HepG2 (cell line): ENCODE results near the gene PSMB2. TPM values are rescaled to one million over a fixed set of nuclear protein-coding genes. Genes with fewer than 3 reads are reported as not detected.

ENCODE experiments used
- ATF3 ChIP-seq: sonication (generic); formaldehyde crosslinking; IDR thresholded peaks from 2 replicates; pipeline ENCODE4 v1.4.0; 2020; ENCODE audit warnings: missing genetic modification reagents
- CENPX ChIP-seq: sonication (generic); formaldehyde crosslinking; IDR thresholded peaks from 2 replicates; pipeline ENCODE4 v1.9.0; 2021; ENCODE audit warnings: mild to moderate bottlenecking, missing genetic modification reagents, moderate library complexity
- CHD4 ChIP-seq: fragments of 200-600 bp; sonication (generic); IDR thresholded peaks from 2 replicates; pipeline ENCODE4 v1.7.0; 2017; ENCODE audit warnings: mild to moderate bottlenecking, low read length, borderline replicate concordance
- CREB1 ChIP-seq, 2 experiments: fragments of 450-650 bp in 1 of 2; IDR thresholded peaks; 2 replicates each; pipeline ENCODE4 v1.6.1; 2016 to 2017; ENCODE audit warnings: control low read depth in 1 of 2, mild to moderate bottlenecking in 1 of 2, missing compliant biosample characterization in 1 of 2, missing genetic modification characterization in 1 of 2
- EED ChIP-seq: sonication (generic); formaldehyde crosslinking; IDR thresholded peaks from 2 replicates; pipeline ENCODE4 v1.5.0; 2020; ENCODE audit warnings: mild to moderate bottlenecking, missing genetic modification reagents
- EHMT2 ChIP-seq: fragments of 200-600 bp; sonication (generic); IDR thresholded peaks from 2 replicates; pipeline ENCODE4 v1.7.0; 2017; ENCODE audit warnings: antibody characterized with exemption, low read depth, low read length, borderline replicate concordance
- ESRRA ChIP-seq: sonication (generic); formaldehyde crosslinking; IDR thresholded peaks from 2 replicates; pipeline ENCODE4 v1.5.1; 2020; ENCODE audit warnings: mild to moderate bottlenecking, low read depth, missing genetic modification reagents
- GATAD1 ChIP-seq: IDR thresholded peaks from 2 replicates; pipeline ENCODE4 v1.6.1; 2016; ENCODE audit warnings: missing genetic modification reagents, missing compliant biosample characterization
- GLI4 ChIP-seq: sonication (generic); formaldehyde crosslinking; IDR thresholded peaks from 2 replicates; pipeline ENCODE4 v1.5.1; 2020; ENCODE audit warnings: missing genetic modification reagents, mild to moderate bottlenecking, moderate library complexity, borderline replicate concordance
- HNF1A ChIP-seq, 2 experiments: sonication (generic) in 1 of 2; formaldehyde crosslinking in 1 of 2; IDR thresholded peaks; 2 replicates each; pipeline versions ENCODE4 v1.4.0 to v1.6.1; 2016 to 2020; ENCODE audit warnings: borderline replicate concordance in 1 of 2, low read depth in 1 of 2, mild to moderate bottlenecking in 1 of 2, missing genetic modification reagents in 1 of 2
- JDP2 ChIP-seq: sonication (generic); formaldehyde crosslinking; IDR thresholded peaks from 2 replicates; pipeline ENCODE4 v1.8.1; 2022; ENCODE audit warnings: missing genetic modification reagents, borderline replicate concordance
- MATR3 ChIP-seq: sonication (generic); formaldehyde crosslinking; IDR thresholded peaks from 2 replicates; pipeline ENCODE4 v1.4.0; 2020; ENCODE audit warnings: missing genetic modification reagents
- MBNL3 ChIP-seq: fragments of 250-450 bp; sonication (Bioruptor Pico); conservative IDR thresholded peaks from 2 replicates; pipeline ENCODE4 v1.8.0; 2022; ENCODE audit warnings: mild to moderate bottlenecking, inconsistent platforms
- MED8 ChIP-seq: sonication (generic); formaldehyde crosslinking; IDR thresholded peaks from 2 replicates; pipeline ENCODE4 v1.8.1; 2023; ENCODE audit warnings: mild to moderate bottlenecking, missing genetic modification reagents; ENCODE audit not compliant: insufficient replicate concordance
- MLLT10 ChIP-seq: sonication (generic); formaldehyde crosslinking; IDR thresholded peaks from 2 replicates; pipeline ENCODE4 v1.4.0; 2020; ENCODE audit warnings: missing genetic modification reagents
- NFATC3 ChIP-seq: sonication (generic); formaldehyde crosslinking; IDR thresholded peaks from 2 replicates; pipeline ENCODE4 v1.5.1; 2020; ENCODE audit warnings: mild to moderate bottlenecking, missing genetic modification reagents
- PAX8 ChIP-seq: sonication (generic); formaldehyde crosslinking; IDR thresholded peaks from 2 replicates; pipeline ENCODE4 v1.8.0; 2022; ENCODE audit warnings: mild to moderate bottlenecking, missing genetic modification reagents, borderline replicate concordance
- PHB2 ChIP-seq: fragments of 450-650 bp; IDR thresholded peaks from 2 replicates; pipeline ENCODE4 v1.6.1; 2018; ENCODE audit not compliant: partially characterized antibody
- RAD21 ChIP-seq: fragments of 450-650 bp; formaldehyde crosslinking; IDR thresholded peaks from 2 replicates; pipeline ENCODE4 v1.5.0; 2020; ENCODE audit warnings: mild to moderate bottlenecking
- RBM22 ChIP-seq: fragments of 200-400 bp; formaldehyde crosslinking; optimal IDR thresholded peaks from 2 replicates; pipeline ENCODE3; 2017; ENCODE audit warnings: mild to moderate bottlenecking, low read length, moderate library complexity
- RELA ChIP-seq: sonication (generic); formaldehyde crosslinking; IDR thresholded peaks from 2 replicates; pipeline ENCODE4 v1.4.0; 2020; ENCODE audit warnings: missing genetic modification reagents
- TAF15 ChIP-seq: fragments of 200-400 bp; formaldehyde crosslinking; IDR thresholded peaks from one replicate; pipeline ENCODE4 v1.6.1; 2018; ENCODE audit warnings: mild to moderate bottlenecking, low read depth, low read length; ENCODE audit not compliant: poor library complexity, severe bottlenecking
- ZNF101 ChIP-seq: sonication (generic); formaldehyde crosslinking; IDR thresholded peaks from 2 replicates; pipeline ENCODE4 v1.4.0; 2020; ENCODE audit warnings: mild to moderate bottlenecking, low read depth, missing genetic modification reagents, borderline replicate concordance
- ZNF274 ChIP-seq: sonication (generic); formaldehyde crosslinking; IDR thresholded peaks from 2 replicates; pipeline ENCODE4 v1.5.1; 2020; ENCODE audit warnings: mild to moderate bottlenecking, missing genetic modification reagents
- ZNF296 ChIP-seq: sonication (generic); formaldehyde crosslinking; conservative IDR thresholded peaks from 2 replicates; pipeline ENCODE4 v1.5.0; 2020; ENCODE audit warnings: mild to moderate bottlenecking, missing genetic modification reagents
- ZNF335 ChIP-seq: sonication (generic); formaldehyde crosslinking; IDR thresholded peaks from 2 replicates; pipeline ENCODE4 v1.4.0; 2020; ENCODE audit warnings: missing genetic modification reagents
- ZNF792 ChIP-seq: IDR thresholded peaks from 2 replicates; pipeline ENCODE4 v1.6.1; 2016
- polyA plus RNA-seq, 8 experiments: library from polyadenylated mRNA; depleted of rRNA in 3 of 8; stranded (reverse) in 7 of 8; unstranded in 1 of 8; fragments of >200 nt; fragmentation: Illumina TruSeq in 4 of 8; extraction: Trizol in 4 of 8; gene quantifications; 2 replicates each; pipeline versions ENCODE4 v1.2.1 to v1.2.3, GENCODE V29; 2011 to 2016; ENCODE audit warnings: low read depth in 4 of 8, missing spikeins in 1 of 8, mixed read lengths in 1 of 8; ENCODE audit not compliant: insufficient read depth in 1 of 8
- total RNA-seq, 5 experiments: library from RNA; depleted of rRNA; stranded (reverse); fragments of >200 nt; fragmentation: Illumina TruSeq; extraction: Trizol; gene quantifications; 2 replicates each; pipeline ENCODE4 v1.2.3, GENCODE V29; 2016; ENCODE audit warnings: low read depth in 1 of 5

Gene PSMB2
- total and polyA plus RNA-seq, 2 of the 13 experiments (the other 11 are each of a cell fraction or from before 2014, with no cell fraction given) = 60.6 to 62.2 TPM

- no peak for TF ChIP-seq HNF1A (IDR thresholded peaks at IDR 0.05; ENCODE audit: low read depth)
- peak; percentile 69 for TF ChIP-seq HNF1A (CRISPR knock-in tag; IDR thresholded peaks at IDR 0.05; ENCODE audit: borderline replicate concordance)
- TF ChIP-seq MATR3 (CRISPR knock-in tag) = no peak
- TF ChIP-seq PAX8 = no peak
- no peak for TF ChIP-seq ESRRA (CRISPR knock-in tag)
- TF ChIP-seq ZNF335 = peak; percentile 39; the same call in 1 of the 2 replicates
- TF ChIP-seq ZNF792 (CRISPR knock-in tag) = no peak
- TF ChIP-seq ZNF274 (CRISPR knock-in tag) = no peak
- TF ChIP-seq RELA (CRISPR knock-in tag) = no peak
- no peak for TF ChIP-seq ZNF296 (CRISPR knock-in tag)
- peak; percentile 23; the same call in 1 of the 2 replicates for TF ChIP-seq JDP2 (CRISPR knock-in tag)
- no peak for TF ChIP-seq ZNF101
- TF ChIP-seq NFATC3 (CRISPR knock-in tag) = no peak
- TF ChIP-seq CREB1 (IDR thresholded peaks at IDR 0.05) = peak; percentile 81
- TF ChIP-seq CREB1 (CRISPR knock-in tag; IDR thresholded peaks at IDR 0.05) = peak; percentile 87
- no peak; the same call in none of the 2 replicates for TF ChIP-seq RAD21 (CRISPR knock-in tag)
- no peak for TF ChIP-seq MBNL3 (CRISPR knock-in tag)
- no peak for TF ChIP-seq GLI4
- no peak for TF ChIP-seq CENPX (CRISPR knock-in tag)
- TF ChIP-seq RBM22 = no peak
- TF ChIP-seq MLLT10 (CRISPR knock-in tag) = no peak
- no peak for TF ChIP-seq PHB2
- no peak for TF ChIP-seq EHMT2
- no peak for TF ChIP-seq MED8 (CRISPR knock-in tag)
- TF ChIP-seq EED (CRISPR knock-in tag) = peak; percentile 82; the same call in 1 of the 2 replicates
- TF ChIP-seq TAF15 = no peak
- TF ChIP-seq ATF3 (CRISPR knock-in tag) = no peak
- TF ChIP-seq GATAD1 = peak; percentile 87
- TF ChIP-seq CHD4 = no peak
Observed at GRCh38 chr1:35557611-35558373, 83.5 kb downstream of the PSMB2 start, which contains the start of gene NCDN (continued).
